ENCODE measurements around the gene GADD45A. TPM values are rescaled to one million over a fixed set of nuclear protein-coding genes. Genes with fewer than 3 reads are reported as not detected.
"Not testable (repeated sequence)": the region's sequence is repeated elsewhere in the genome, so short reads cannot be mapped to it uniquely, and the experiment has no call there.

GADD45A gene
- total and polyA plus RNA-seq, 10 donors: 17.5 to 63.7 (median 29.8) TPM

DNA sequence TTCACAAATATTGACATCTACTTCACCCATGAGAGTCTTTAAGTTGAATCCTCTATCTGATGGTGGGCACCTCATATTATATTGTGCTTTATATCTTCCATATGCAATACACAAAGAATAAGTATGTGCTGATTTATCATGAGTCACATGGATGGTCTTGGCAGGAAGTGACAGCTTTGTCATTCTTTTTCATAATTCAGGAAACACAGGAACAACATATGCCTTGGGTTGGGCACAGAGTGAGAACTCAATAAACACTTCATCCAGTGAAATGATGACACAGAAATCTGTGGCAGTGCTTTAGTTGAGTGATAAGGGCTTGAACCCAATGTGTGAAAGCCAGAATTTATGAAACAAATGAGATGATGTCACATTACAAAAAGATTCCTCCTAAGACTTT is 41.2 kb downstream of the GADD45A start:
- Histone ChIP-seq H3K4me1 (peaks cover 14 to 43% (median 26%) of the 10 kb centered on the region in 6 donors), H3K27me3 (replicated peaks in 1 of 7) (no peaks in the 10 kb centered on the region), H3K4me3 (no peak overlapping the region), H3K36me3 (no peaks in the 10 kb centered on the region), H3K27ac (peak overlapping the region in 2 of 8 donors; percentile 7 to 9), H3K9me3 (no peaks in the 10 kb centered on the region)
- no peak for TF ChIP-seq POLR2A (IDR thresholded peaks at IDR 0.05)
- TF ChIP-seq CTCF (IDR thresholded peaks at IDR 0.05 in 8 of 11, conservative IDR thresholded peaks at IDR 0.05 in 3 of 11): no peak
- TF ChIP-seq POLR2AphosphoS5 (IDR thresholded peaks at IDR 0.05): no peak
- intact Hi-C loops (cut with DNase I; ENCODE audit: low total_unique reads): no loop called here
- DNase-seq: no peak

- intact Hi-C loops (cut with DNase I; ENCODE audit: low total_unique reads): no loop called here
- no peaks in the 10 kb centered on the region for H3K9me3 ChIP-seq
- 82 to 93% (median 84%) methylated on average over 2 of the region's 2 CpGs for WGBS, 5 donors
- no peak for DNase-seq
- TF ChIP-seq POLR2A (IDR thresholded peaks at IDR 0.05): no peak
- TF ChIP-seq POLR2AphosphoS5 (IDR thresholded peaks at IDR 0.05): no peak
- no peak for TF ChIP-seq CTCF (IDR thresholded peaks at IDR 0.05 in 8 of 11, conservative IDR thresholded peaks at IDR 0.05 in 3 of 11)
- peaks cover 19 to 39% (median 31%) of the 10 kb centered on the region in 6 donors for H3K4me1 ChIP-seq
- no peak overlapping the region for H3K27ac ChIP-seq
- no peaks in the 10 kb centered on the region for H3K27me3 ChIP-seq (replicated peaks in 1 of 7)
- no peak overlapping the region for H3K4me3 ChIP-seq
- H3K36me3 ChIP-seq: no peaks in the 10 kb centered on the region
Observed at GRCh38 chr1:67729872-67730271, 44.9 kb downstream of the GADD45A start.

DNA sequence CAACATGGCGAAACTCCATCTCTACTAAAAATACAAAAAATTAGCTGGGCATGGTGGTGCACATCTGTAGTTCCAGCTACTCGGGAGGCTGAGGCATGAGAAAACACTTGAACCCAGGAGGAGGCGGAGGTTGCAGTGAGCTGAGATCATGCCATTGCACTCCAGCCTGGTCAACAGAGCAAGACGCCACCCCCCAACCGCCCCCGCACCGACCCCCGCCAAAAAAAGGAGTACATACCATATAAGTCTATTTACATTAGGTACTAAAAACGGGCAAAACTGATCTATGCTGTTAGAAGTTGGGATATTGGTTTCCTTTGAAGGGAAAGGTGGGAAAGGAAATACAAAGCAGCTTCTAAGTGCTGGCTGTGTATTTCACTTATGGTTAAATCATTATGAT is 45.3 kb downstream of the GADD45A start:
- H3K4me1 ChIP-seq: peaks cover 16 to 39% (median 34%) of the 10 kb centered on the region in 6 donors
- WGBS, 5 donors: 90 to 95% (median 93%) methylated on average over 9 of the region's 9 CpGs
- H3K27me3 ChIP-seq (replicated peaks in 1 of 7); H3K4me3 ChIP-seq; H3K27ac ChIP-seq; H3K9me3 ChIP-seq; DNase-seq; intact Hi-C loops (cut with DNase I; ENCODE audit: low total_unique reads); H3K36me3 ChIP-seq: not testable (repeated sequence)

DNA sequence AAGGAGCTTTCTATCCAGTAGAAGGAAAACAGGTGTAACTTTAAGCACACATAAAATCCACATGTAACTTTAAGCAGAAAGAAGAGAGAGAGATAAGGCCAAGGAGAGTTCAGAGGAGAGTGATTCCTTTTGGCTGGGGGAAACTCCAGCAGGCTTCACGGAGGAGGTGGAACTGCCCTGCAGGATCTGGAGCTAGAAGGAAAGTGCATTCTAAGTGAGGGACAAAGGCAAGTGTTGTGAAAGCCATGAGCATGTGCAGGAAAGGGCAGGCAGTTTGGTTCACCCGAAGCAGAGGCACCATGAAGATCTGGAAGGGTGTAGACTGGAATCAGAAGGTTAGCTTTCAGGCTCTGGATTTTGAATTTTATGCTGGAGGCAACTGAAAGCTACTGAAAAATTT is 46.3 kb downstream of the GADD45A start:
- H3K27me3 ChIP-seq (replicated peaks in 1 of 7): no peaks in the 10 kb centered on the region
- H3K36me3 ChIP-seq: no peaks in the 10 kb centered on the region
- H3K9me3 ChIP-seq: no peaks in the 10 kb centered on the region
- intact Hi-C loops (cut with DNase I; ENCODE audit: low total_unique reads): no loop called here
- H3K27ac ChIP-seq: no peak overlapping the region
- DNase-seq: no peak
- WGBS, 5 donors: 54 to 85% (median 75%) methylated on average over 2 of the region's 2 CpGs
- no peak for TF ChIP-seq POLR2AphosphoS5 (IDR thresholded peaks at IDR 0.05)
- no peak for TF ChIP-seq CTCF (IDR thresholded peaks at IDR 0.05 in 8 of 11, conservative IDR thresholded peaks at IDR 0.05 in 3 of 11)
- no peak for TF ChIP-seq POLR2A (IDR thresholded peaks at IDR 0.05)
- peaks cover 19 to 47% (median 42%) of the 10 kb centered on the region in 6 donors for H3K4me1 ChIP-seq
- H3K4me3 ChIP-seq: no peak overlapping the region

DNA sequence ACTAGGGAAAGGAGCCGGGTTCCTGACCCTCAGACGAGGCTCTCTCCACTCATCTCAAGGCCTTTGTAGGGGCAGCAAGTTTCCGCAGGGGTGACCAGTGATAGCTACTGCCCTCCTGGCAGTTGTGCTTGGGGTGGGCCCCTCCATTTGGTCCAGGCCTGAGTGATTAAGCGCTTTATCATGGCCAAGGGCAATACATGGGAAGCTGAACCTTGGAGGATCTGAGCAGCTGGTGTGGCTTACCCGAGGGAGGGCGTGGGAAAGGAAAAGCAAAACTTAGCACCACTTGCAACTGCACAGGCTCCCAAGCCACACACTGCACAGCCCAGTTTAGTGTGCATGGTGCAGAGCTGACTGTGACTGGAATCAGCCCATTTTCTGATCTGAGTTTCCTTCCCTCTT is 47.8 kb downstream of the GADD45A start:
- WGBS, 5 donors: 41 to 54% (median 47%) methylated on average over 6 of the region's 6 CpGs
- Histone ChIP-seq H3K36me3 (no peaks in the 10 kb centered on the region), H3K9me3 (no peaks in the 10 kb centered on the region), H3K4me3 (no peak overlapping the region), H3K27me3 (replicated peaks in 1 of 7) (no peaks in the 10 kb centered on the region), H3K27ac (peak overlapping the region in 5 of 8 donors; percentile 49 to 77 (median 60)), H3K4me1 (peaks cover 26 to 60% (median 51%) of the 10 kb centered on the region in 6 donors)
- no peak for TF ChIP-seq CTCF (IDR thresholded peaks at IDR 0.05 in 8 of 11, conservative IDR thresholded peaks at IDR 0.05 in 3 of 11)
- TF ChIP-seq POLR2AphosphoS5 (IDR thresholded peaks at IDR 0.05): peak in 2 of 3 donors; percentile 26 to 37
- no peak for TF ChIP-seq POLR2A (IDR thresholded peaks at IDR 0.05)
- DNase-seq: no peak
- intact Hi-C loops (cut with DNase I; ENCODE audit: low total_unique reads): no loop called here

Measured in spleen (tissue), 11 donors.